SK-N-SH (cell line): ENCODE results near the gene ZFP36L1.

Experiments
- CTCF ChIP-seq: fragments of 200-600 bp; sonication (generic); IDR thresholded peaks from 2 replicates; pipeline ENCODE4 v1.6.1; 2017; ENCODE audit warnings: antibody characterized with exemption, mild to moderate bottlenecking, moderate library complexity
- FOXM1 ChIP-seq: IDR thresholded peaks from 2 replicates; pipeline ENCODE4 v1.4.0; 2012; ENCODE audit warnings: low read depth, mild to moderate bottlenecking
- JUND ChIP-seq: IDR thresholded peaks from 2 replicates; pipeline ENCODE4 v1.4.0; 2012
- NRF1 ChIP-seq: IDR thresholded peaks from 2 replicates; pipeline ENCODE4 v1.6.1; 2012; ENCODE audit warnings: low read depth, mild to moderate bottlenecking, low read length
- RAD21 ChIP-seq: IDR thresholded peaks from 2 replicates; pipeline ENCODE4 v1.6.1; 2012; ENCODE audit warnings: mild to moderate bottlenecking, low read length
- RCOR1 ChIP-seq: fragments of 150-350 bp; IDR thresholded peaks from 2 replicates; pipeline ENCODE4 v1.6.1; 2017; ENCODE audit warnings: antibody characterized with exemption, low read length
- REST ChIP-seq: IDR thresholded peaks from 2 replicates; pipeline ENCODE4 v1.6.1; 2012; ENCODE audit warnings: mild to moderate bottlenecking, low read depth, low read length, moderate library complexity
- RFX5 ChIP-seq: IDR thresholded peaks from 2 replicates; pipeline ENCODE4 v1.6.1; 2012; ENCODE audit warnings: mild to moderate bottlenecking, improper control_type of control experiment, low read length
- RXRA ChIP-seq: IDR thresholded peaks from 2 replicates; pipeline ENCODE4 v1.4.0; 2012; ENCODE audit warnings: low read depth, mild to moderate bottlenecking, borderline replicate concordance
- SIN3A ChIP-seq: IDR thresholded peaks from 2 replicates; pipeline ENCODE4 v1.6.1; 2012; ENCODE audit warnings: low read depth, mild to moderate bottlenecking, low read length, moderate library complexity, borderline replicate concordance
- TAF1 ChIP-seq: IDR thresholded peaks from 2 replicates; pipeline ENCODE4 v1.6.1; 2012; ENCODE audit warnings: low read depth, mild to moderate bottlenecking, low read length, moderate library complexity, borderline replicate concordance
- USF2 ChIP-seq: fragments of 150-350 bp; IDR thresholded peaks from 2 replicates; pipeline ENCODE4 v1.6.1; 2017; ENCODE audit warnings: antibody characterized with exemption, low read length, low read depth, borderline replicate concordance
- TF ChIP-seq, protein P1 (sequence below): IDR thresholded peaks from 2 replicates; pipeline ENCODE4; 2012

- TF ChIP-seq RCOR1 (no peak), RAD21 (no peak; the same call in 1 of the 2 replicates), SIN3A (no peak), CTCF (no peak), RFX5 (no peak), REST (no peak), NRF1 (no peak), TAF1 (no peak), USF2 (no peak), JUND (no peak), FOXM1 (no peak), RXRA (no peak)
- TF ChIP-seq, protein P1, sequence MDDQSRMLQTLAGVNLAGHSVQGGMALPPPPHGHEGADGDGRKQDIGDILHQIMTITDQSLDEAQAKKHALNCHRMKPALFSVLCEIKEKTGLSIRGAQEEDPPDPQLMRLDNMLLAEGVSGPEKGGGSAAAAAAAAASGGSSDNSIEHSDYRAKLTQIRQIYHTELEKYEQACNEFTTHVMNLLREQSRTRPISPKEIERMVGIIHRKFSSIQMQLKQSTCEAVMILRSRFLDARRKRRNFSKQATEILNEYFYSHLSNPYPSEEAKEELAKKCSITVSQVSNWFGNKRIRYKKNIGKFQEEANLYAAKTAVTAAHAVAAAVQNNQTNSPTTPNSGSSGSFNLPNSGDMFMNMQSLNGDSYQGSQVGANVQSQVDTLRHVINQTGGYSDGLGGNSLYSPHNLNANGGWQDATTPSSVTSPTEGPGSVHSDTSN = no peak
Observed at GRCh38 chr14:68806526-68807147, 13.8 kb upstream of the ZFP36L1 start.
